ENCODE measurements around the gene ENTREP1. TPM values are rescaled to one million over a fixed set of nuclear protein-coding genes. Genes with fewer than 3 reads are reported as not detected.
"Not testable (repeated sequence)": the region's sequence is repeated elsewhere in the genome, so short reads cannot be mapped to it uniquely, and the experiment has no call there.

The ENTREP1 gene
- total RNA-seq: 14.6 TPM

- DNase-seq (ENCODE audit: low spot score): peak; percentile 76
These were observed at the start of gene ENTREP1 for GRCh38 chr9:69324549-69325401. Gene ENTREP1, plus strand, starts transcription at chr9:69325215. Its CDS starts 95 bp downstream, at chr9:69325310.

- no peak for DNase-seq (ENCODE audit: low spot score)
These were observed 48.2 kb upstream of the ENTREP1 start for GRCh38 chr9:69276775-69277174.

- no peak for DNase-seq (ENCODE audit: low spot score)
These were observed 45.8 kb upstream of the ENTREP1 start for GRCh38 chr9:69279084-69279731.

- no peak for DNase-seq (ENCODE audit: low spot score)
These were observed 45.3 kb upstream of the ENTREP1 start for GRCh38 chr9:69279733-69280132.

- DNase-seq (ENCODE audit: low spot score): no peak
These were observed 42.0 kb upstream of the ENTREP1 start for GRCh38 chr9:69283003-69283402.

- no peak for DNase-seq (ENCODE audit: low spot score)
These were observed 32.9 kb upstream of the ENTREP1 start for GRCh38 chr9:69292078-69292477.

- DNase-seq (ENCODE audit: low spot score): no peak
These were observed 31.9 kb upstream of the ENTREP1 start for GRCh38 chr9:69293156-69293555.

GRCh38 chr9:69295872-69296552 is 29.0 kb upstream of the ENTREP1 start:
- DNase-seq (ENCODE audit: low spot score): no peak

- DNase-seq (ENCODE audit: low spot score): no peak
These were observed 27.6 kb upstream of the ENTREP1 start for GRCh38 chr9:69297300-69297980.

GRCh38 chr9:69299315-69299714 is 25.7 kb upstream of the ENTREP1 start:
- no peak for DNase-seq (ENCODE audit: low spot score)

- DNase-seq (ENCODE audit: low spot score): no peak
These were observed 25.2 kb upstream of the ENTREP1 start for GRCh38 chr9:69299826-69300225.

GRCh38 chr9:69303331-69303730 is 21.7 kb upstream of the ENTREP1 start:
- DNase-seq (ENCODE audit: low spot score): no peak

- DNase-seq (ENCODE audit: low spot score): not testable (repeated sequence)
These were observed 18.0 kb upstream of the ENTREP1 start for GRCh38 chr9:69306895-69307445.

GRCh38 chr9:69307446-69308205 is 17.4 kb upstream of the ENTREP1 start:
- DNase-seq (ENCODE audit: low spot score): no peak

GRCh38 chr9:69308206-69308931 is 16.6 kb upstream of the ENTREP1 start:
- DNase-seq (ENCODE audit: low spot score): no peak

GRCh38 chr9:69313175-69313574 is 11.8 kb upstream of the ENTREP1 start:
- DNase-seq (ENCODE audit: low spot score): no peak

- DNase-seq (ENCODE audit: low spot score): no peak
These were observed 10.5 kb upstream of the ENTREP1 start for GRCh38 chr9:69314547-69314946.

- DNase-seq (ENCODE audit: low spot score): no peak
These were observed 7.9 kb upstream of the ENTREP1 start for GRCh38 chr9:69317081-69317480.

GRCh38 chr9:69317894-69318293 is 7.1 kb upstream of the ENTREP1 start:
- DNase-seq (ENCODE audit: low spot score): no peak

- no peak for DNase-seq (ENCODE audit: low spot score)
These were observed 5.5 kb upstream of the ENTREP1 start for GRCh38 chr9:69319324-69320025.
